SH-SY5Y (cell line): ENCODE data around the gene HBG1.

Experiments
- GATA2 ChIP-seq: IDR thresholded peaks from 2 replicates; pipeline ENCODE4 v1.6.1; 2011; ENCODE audit warnings: mild to moderate bottlenecking, low read depth, low read length
- GATA3 ChIP-seq: IDR thresholded peaks from 2 replicates; pipeline ENCODE4 v1.6.1; 2011; ENCODE audit warnings: low read depth, mild to moderate bottlenecking, low read length, moderate library complexity

- TF ChIP-seq GATA2, result no peak
- no peak for TF ChIP-seq GATA3
Measured at GRCh38 chr11:5232821-5233220, 16.8 kb downstream of the HBG1 start.
